WTC11 (cell line): ENCODE data around the gene LDAH. TPM values are rescaled to one million over a fixed set of nuclear protein-coding genes. Genes with fewer than 3 reads are reported as not detected.

Source experiments
- ATAC-seq: fragments of 200-7000 bp; cut with Tn5 transposase; 2 replicates; pipeline ENCODE4 v1.10.0; 2021; ENCODE audit warnings: mild to moderate bottlenecking, moderate library complexity
- CTCF ChIA-PET: fragments of 300-600 bp; sonication (Branson Sonifier 250); formaldehyde crosslinking; loops from one replicate; lab custom pipeline; 2021; ENCODE audit warnings: antibody characterized with exemption; lab: Charles Lee
- POLR2A ChIA-PET: fragments of 350-600 bp; sonication (Branson Sonifier 250); formaldehyde crosslinking; loops from one replicate; lab custom pipeline; 2021; ENCODE audit warnings: antibody characterized with exemption; lab: Charles Lee
- DNase-seq: peaks from one replicate; pipeline ENCODE4 v3.0.0; 2021; ENCODE audit warnings: low spot score
- H3K27ac Mint-ChIP-seq: 2 replicates; pipeline ENCODE4 v1.8.0; 2021; ENCODE audit warnings: mixed read lengths
- H3K27me3 Mint-ChIP-seq: 2 replicates; pipeline ENCODE4 v1.8.0; 2021; ENCODE audit warnings: low read depth, mild to moderate bottlenecking, moderate library complexity, mixed read lengths
- H3K36me3 Mint-ChIP-seq: 2 replicates; pipeline ENCODE4 v1.8.0; 2021; ENCODE audit warnings: mixed read lengths
- H3K4me1 Mint-ChIP-seq: 2 replicates; pipeline ENCODE4 v1.8.0; 2022; ENCODE audit warnings: mixed read lengths
- H3K4me3 Mint-ChIP-seq: 2 replicates; pipeline ENCODE4 v1.8.0; 2021; ENCODE audit warnings: mild to moderate bottlenecking, moderate library complexity, mixed read lengths
- H3K9me3 Mint-ChIP-seq: 2 replicates; pipeline ENCODE4 v1.8.0; 2021; ENCODE audit warnings: mixed read lengths
- AFF4 ChIP-seq: sonication (generic); formaldehyde crosslinking; IDR thresholded peaks from 2 replicates; pipeline ENCODE4 v1.8.1; 2023; ENCODE audit warnings: mild to moderate bottlenecking, missing genetic modification reagents, borderline replicate concordance
- CREB1 ChIP-seq: sonication (generic); formaldehyde crosslinking; IDR thresholded peaks from 2 replicates; pipeline ENCODE4 v1.8.0; 2023; ENCODE audit warnings: mild to moderate bottlenecking, missing genetic modification reagents
- E2F1 ChIP-seq: sonication (generic); formaldehyde crosslinking; IDR thresholded peaks from 2 replicates; pipeline ENCODE4 v1.8.0; 2022; ENCODE audit warnings: mild to moderate bottlenecking, missing genetic modification reagents
- ELF4 ChIP-seq: sonication (generic); formaldehyde crosslinking; IDR thresholded peaks from 2 replicates; pipeline ENCODE4 v1.8.1; 2022; ENCODE audit warnings: low read depth, mild to moderate bottlenecking, moderate library complexity, missing genetic modification reagents
- FOXK1 ChIP-seq: sonication (generic); formaldehyde crosslinking; IDR thresholded peaks from 2 replicates; pipeline ENCODE4 v1.8.0; 2022; ENCODE audit warnings: mild to moderate bottlenecking, moderate library complexity, missing genetic modification reagents
- GABPB1 ChIP-seq: sonication (generic); formaldehyde crosslinking; IDR thresholded peaks from 2 replicates; pipeline ENCODE4 v1.8.1; 2023; ENCODE audit warnings: mild to moderate bottlenecking, missing genetic modification reagents
- GTF2I ChIP-seq: fragments of 250-450 bp; sonication (Bioruptor Pico); conservative IDR thresholded peaks from 2 replicates; pipeline ENCODE4 v1.4.0; 2021; ENCODE audit warnings: mild to moderate bottlenecking
- RELA ChIP-seq: sonication (generic); formaldehyde crosslinking; IDR thresholded peaks from 2 replicates; pipeline ENCODE4 v1.8.1; 2022; ENCODE audit warnings: missing genetic modification reagents, mild to moderate bottlenecking, borderline replicate concordance
- SP1 ChIP-seq: sonication (generic); formaldehyde crosslinking; conservative IDR thresholded peaks from 2 replicates; pipeline ENCODE4 v1.8.1; 2022; ENCODE audit warnings: missing genetic modification reagents
- USF2 ChIP-seq: sonication (generic); formaldehyde crosslinking; IDR thresholded peaks from 2 replicates; pipeline ENCODE4 v1.8.1; 2023; ENCODE audit warnings: mild to moderate bottlenecking, missing genetic modification reagents, moderate library complexity
- ZNF416 ChIP-seq: fragments of 250-450 bp; sonication (Bioruptor Pico); IDR thresholded peaks from 2 replicates; pipeline ENCODE4 v1.9.0; 2021; ENCODE audit warnings: mild to moderate bottlenecking, inconsistent platforms
- total RNA-seq: library from RNA; stranded (reverse); gene quantifications from 3 replicates; pipeline ENCODE4 v1.2.3, GENCODE V29; 2021
- TF ChIP-seq, protein P1 (sequence below): fragments of 200-600 bp; IDR thresholded peaks from 2 replicates; pipeline ENCODE4 v1.8.0; 2022; ENCODE audit warnings: antibody characterized with exemption

Gene LDAH
- total RNA-seq, 1 experiment from 2014 or later = 20.5 TPM

- no peaks in the 10 kb centered on the region for H3K36me3 Mint-ChIP-seq
- no peak overlapping the region for H3K27ac Mint-ChIP-seq
- no peak overlapping the region for H3K4me3 Mint-ChIP-seq
- H3K9me3 Mint-ChIP-seq = no peaks in the 10 kb centered on the region
- ChIA-PET POLR2A (no interaction called here), CTCF (interaction anchor here (0.6 to 4.6 kb wide), 30 partner anchors 10 to 262 kb away, joined by 3 to 49 read pairs (median 4); partner anchors contain the start of genes APOB, HS1BP3 and LDAH)
- TF ChIP-seq, protein P1, sequence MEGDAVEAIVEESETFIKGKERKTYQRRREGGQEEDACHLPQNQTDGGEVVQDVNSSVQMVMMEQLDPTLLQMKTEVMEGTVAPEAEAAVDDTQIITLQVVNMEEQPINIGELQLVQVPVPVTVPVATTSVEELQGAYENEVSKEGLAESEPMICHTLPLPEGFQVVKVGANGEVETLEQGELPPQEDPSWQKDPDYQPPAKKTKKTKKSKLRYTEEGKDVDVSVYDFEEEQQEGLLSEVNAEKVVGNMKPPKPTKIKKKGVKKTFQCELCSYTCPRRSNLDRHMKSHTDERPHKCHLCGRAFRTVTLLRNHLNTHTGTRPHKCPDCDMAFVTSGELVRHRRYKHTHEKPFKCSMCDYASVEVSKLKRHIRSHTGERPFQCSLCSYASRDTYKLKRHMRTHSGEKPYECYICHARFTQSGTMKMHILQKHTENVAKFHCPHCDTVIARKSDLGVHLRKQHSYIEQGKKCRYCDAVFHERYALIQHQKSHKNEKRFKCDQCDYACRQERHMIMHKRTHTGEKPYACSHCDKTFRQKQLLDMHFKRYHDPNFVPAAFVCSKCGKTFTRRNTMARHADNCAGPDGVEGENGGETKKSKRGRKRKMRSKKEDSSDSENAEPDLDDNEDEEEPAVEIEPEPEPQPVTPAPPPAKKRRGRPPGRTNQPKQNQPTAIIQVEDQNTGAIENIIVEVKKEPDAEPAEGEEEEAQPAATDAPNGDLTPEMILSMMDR = peak; percentile 48
- no peak for TF ChIP-seq AFF4 (CRISPR knock-in tag)
- ATAC-seq (peak; percentile 86), DNase-seq (peak; percentile 36)
- H3K4me1 Mint-ChIP-seq = no peaks in the 10 kb centered on the region
- H3K27me3 Mint-ChIP-seq = no peaks in the 10 kb centered on the region
Observed at GRCh38 chr2:20781656-20782265, 41.1 kb downstream of the LDAH start.

DNA sequence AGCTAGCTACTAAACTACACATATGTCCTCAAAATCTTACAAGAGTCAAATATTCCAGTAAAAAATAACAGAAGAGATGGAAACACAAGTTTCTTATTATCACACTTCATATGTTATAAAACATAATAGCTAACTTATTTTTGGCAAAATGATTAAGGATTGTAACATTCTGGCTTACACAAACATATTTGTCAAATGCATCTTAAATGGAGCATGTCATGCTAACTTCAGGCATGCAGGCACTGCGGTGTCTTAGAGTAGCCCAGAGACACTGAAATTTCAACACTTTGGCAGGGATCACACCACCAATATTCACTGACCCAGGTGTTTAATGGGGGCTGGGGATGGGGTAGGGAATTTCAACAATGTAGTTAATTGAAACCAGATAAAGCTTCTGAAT is 51.6 kb downstream of the LDAH start:
- Mint-ChIP-seq H3K4me3 (no peak overlapping the region), H3K27ac (no peak overlapping the region), H3K4me1 (no peaks in the 10 kb centered on the region), H3K9me3 (no peaks in the 10 kb centered on the region), H3K36me3 (no peaks in the 10 kb centered on the region), H3K27me3 (no peaks in the 10 kb centered on the region)
- no peak for ATAC-seq
- POLR2A ChIA-PET = no interaction called here
- CTCF ChIA-PET = interaction anchor here (2.1 kb wide), 1 partner anchor 10 kb away, joined by 6 read pairs; no protein-coding TSS in a partner anchor
- DNase-seq = no peak
- TF ChIP-seq GABPB1 (no peak), CREB1 (CRISPR knock-in tag) (no peak), SP1 (no peak), FOXK1 (CRISPR knock-in tag) (no peak), RELA (no peak), ELF4 (CRISPR knock-in tag) (no peak), USF2 (CRISPR knock-in tag) (no peak)

DNA sequence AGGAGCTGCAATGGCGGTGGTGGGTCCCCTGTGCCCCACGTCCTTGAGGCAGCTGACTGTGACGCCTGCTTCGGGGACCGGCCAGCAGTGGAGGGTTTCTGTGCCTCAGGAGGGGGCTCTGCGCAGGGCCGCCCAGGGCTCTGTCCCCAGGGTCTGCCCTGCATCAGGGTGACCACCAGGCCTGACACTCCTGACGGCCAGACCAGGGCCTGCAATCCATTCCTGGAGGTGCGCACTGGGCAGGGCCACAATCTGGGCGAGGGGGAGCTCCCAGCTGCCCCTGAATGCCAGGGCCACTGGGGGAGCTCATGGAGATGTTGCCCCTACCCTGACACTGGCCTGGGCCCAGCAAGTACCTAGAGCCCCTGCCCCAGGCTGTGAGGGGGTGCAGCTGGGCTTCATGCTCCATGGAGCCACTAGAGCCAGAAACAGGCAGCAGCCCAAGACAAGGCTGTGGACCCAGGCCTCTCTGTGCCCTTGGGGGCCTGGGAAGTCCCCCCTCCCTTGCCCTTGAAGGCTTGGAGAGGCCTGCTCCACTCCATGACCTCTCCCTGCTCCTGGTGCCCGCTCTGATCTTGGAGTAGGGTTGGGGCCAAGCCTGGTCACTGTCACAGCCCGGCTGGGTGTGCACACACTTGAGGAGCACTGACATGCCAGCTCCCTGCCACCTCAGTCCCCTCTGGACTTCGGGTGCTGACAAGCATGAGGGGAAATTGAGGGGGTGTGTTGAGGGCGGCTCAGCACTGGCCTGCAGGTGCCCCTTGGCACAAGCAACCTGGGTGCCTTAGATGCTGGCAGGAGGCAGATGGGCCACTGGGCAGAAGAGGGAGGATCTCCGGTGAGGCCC is 55.9 kb downstream of the LDAH start:
- Mint-ChIP-seq H3K27me3 (no peaks in the 10 kb centered on the region), H3K36me3 (no peaks in the 10 kb centered on the region)
- DNase-seq (no peak), ATAC-seq (no peak)
- TF ChIP-seq GTF2I (CRISPR knock-in tag) (no peak), E2F1 (CRISPR knock-in tag) (no peak), ZNF416 (no peak)
- TF ChIP-seq, all 79 proteins: peak for 0
- H3K4me3 Mint-ChIP-seq = no peak overlapping the region
- H3K4me1 Mint-ChIP-seq = peaks cover 7% of the 10 kb centered on the region
- ChIA-PET CTCF (interaction anchor here (1.8 kb wide), 1 partner anchor 15 kb away, joined by 6 read pairs; no protein-coding TSS in a partner anchor), POLR2A (interaction anchor here (1.5 kb wide), 1 partner anchor 56 kb away, joined by 4 read pairs; the partner anchor contains the start of gene LDAH)
- H3K9me3 Mint-ChIP-seq = no peaks in the 10 kb centered on the region
- H3K27ac Mint-ChIP-seq = no peak overlapping the region
